CD4-positive, alpha-beta T cell treated with Interleukin-2 at 100 ng/mL for 4 hours (primary cell): Measurements from ENCODE around the gene PPM1M.

Source experiments
- DNase-seq: peaks from one replicate; pipeline ENCODE4 v3.0.0-alpha.2; 2020; ENCODE audit warnings: low spot score

The PPM1M gene

DNA sequence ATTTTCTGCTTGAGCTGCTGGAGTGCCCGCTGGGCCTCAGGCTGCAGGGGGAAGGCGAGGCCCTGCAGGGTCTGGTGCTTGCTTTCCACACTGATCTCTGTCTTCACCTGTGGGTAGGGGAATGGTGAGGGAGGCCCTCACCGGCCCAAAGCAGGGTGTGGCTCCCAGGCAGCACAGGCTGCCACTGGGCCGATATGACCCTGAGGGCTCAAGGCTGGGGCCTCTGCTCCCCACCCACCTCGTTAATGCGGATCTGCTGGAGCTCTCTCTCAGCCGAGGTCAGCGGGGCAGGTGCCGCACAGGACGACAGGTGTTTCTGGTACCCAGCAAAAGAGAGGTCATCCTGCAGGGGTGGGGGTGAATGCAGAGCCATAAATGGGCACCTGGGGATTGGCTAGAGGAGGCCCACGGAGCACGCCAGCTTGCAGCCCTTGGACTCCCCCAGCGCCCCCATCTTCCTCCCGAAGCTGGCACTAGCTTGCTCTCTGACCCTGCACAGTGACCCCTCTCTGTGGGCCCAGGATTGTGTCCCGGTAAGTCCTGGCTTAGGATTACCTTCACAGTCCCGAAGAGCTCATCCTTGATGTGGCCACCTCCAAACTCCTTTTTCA lies 14.6 kb upstream of the PPM1M start:
- no peak for DNase-seq

- peak; percentile 87 for DNase-seq
Observed at GRCh38 chr3:52231502-52232278, 13.9 kb upstream of the PPM1M start.

GRCh38 chr3:52232279-52233107 lies 13.1 kb upstream of the PPM1M start:
- DNase-seq, result no peak

DNA sequence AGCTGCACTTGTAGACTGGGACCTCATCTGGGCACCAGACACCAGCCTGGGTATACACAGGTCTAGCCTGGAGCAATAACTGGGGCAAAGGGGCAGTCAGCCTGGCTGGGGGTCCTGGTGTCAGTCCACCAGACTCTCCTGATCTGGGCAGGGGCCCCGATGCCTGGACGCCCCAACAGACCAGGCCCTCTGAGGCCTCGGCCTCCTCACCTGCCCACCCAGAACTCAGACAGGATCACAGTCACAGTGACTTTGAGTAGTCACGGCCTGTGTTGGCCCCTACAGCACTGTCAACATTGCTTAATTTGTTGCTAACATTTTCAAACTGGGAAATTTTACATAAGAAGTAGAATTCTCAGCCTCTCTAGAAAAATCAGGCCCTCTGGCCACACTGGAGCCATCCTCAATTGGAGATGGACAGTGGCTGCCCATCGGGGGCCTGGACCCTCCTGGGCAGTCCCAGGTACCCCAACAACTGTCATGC lies 12.4 kb upstream of the PPM1M start:
- no peak for DNase-seq

DNA sequence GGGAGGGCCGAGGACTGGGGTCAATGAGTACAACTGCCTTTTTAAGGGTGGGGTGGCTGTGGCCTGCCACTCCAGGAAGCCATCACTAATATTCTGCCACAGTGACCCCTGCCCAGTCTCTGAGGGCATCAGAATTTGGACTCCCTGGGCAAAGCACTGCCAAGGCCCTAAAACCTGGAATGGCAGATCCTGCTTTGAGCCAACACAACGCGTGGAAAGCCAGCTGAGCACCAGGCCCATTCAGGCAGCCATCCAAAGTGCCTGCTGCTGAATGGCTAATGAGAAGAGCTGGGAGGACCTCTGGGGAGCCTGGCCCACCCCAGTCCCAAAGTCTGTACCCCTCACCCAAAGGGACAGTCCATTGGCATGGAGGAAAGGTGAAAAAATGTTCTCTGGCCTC lies 11.6 kb upstream of the PPM1M start:
- DNase-seq, result no peak

DNA sequence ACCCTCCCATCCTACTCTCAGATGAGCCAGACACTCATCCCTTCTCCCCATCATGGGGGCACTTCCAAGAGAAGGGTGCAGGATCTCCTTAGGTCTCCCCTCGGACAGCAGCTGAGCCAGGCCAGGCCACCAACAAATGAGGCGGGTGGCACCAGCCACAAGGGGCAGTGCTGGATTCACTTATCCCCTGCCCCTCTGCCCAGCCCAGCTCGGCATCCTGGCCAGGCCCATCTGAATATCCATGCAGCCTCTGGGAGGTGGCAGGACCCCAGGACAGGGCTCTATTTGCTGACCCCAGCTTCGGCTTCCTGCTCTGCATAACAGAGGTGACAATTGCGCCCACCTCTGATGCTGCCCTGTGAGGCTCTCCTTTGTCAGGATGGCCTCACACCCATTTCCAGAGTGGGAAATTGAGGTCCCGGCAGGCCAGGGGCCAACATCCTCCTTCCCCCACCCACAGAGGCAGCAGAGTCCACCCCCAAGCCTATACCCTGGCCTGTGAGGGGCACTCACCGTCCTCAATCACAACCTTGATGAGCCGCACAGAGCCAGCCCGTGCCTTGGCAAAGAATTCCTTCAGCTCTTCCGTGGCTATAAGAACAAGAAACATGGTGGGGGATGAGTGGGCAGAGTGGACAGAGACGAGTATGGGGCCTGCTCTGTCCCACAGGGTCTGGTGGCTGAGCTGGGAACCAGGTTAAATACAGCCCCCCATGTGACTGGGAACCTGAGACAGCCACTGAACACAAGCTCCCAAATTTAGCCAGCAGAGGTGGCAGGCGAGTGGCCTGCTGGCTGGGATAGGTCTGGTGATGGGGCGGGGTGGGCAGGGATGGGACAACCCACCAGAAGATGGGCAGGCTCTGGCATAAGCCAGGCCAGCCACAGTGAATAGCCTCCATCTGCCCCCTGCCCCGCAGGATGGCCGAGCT lies 10.8 kb upstream of the PPM1M start:
- no peak for DNase-seq

GRCh38 chr3:52236424-52236886 lies 9.1 kb upstream of the PPM1M start:
- no peak for DNase-seq

DNA sequence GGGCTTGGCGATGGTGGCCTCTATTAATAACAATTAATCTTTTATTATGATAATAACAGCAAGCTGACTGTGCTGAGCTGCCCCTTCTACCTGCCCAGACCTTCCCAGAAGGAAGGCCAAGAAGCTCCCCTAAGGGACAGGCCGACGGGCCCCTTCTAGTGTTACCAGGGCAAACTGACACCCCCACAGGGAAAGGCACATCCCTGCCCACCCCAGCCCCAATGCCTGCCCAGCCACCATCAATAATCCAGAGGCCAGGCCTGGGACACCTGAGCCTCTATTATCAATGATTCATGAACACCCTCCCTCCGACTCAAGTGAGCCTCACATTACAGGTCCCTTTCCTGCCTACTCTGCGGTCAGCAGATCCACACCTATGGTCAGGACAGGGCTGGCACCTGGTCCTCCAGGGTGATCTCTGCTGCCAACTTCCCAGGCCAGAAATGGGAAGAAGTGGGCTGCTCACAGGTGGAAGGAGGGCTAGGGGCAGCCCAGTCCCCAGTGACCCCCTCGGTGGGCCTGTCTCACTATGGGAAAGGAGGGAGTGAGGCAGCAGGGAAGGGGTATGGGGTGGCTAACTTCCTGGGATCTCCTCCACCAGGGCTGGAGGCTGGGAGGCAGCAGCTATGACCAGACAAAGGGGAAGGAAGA lies 8.4 kb upstream of the PPM1M start:
- no peak for DNase-seq

- no peak for DNase-seq
Observed at GRCh38 chr3:52237657-52238172, 7.8 kb upstream of the PPM1M start.

DNA sequence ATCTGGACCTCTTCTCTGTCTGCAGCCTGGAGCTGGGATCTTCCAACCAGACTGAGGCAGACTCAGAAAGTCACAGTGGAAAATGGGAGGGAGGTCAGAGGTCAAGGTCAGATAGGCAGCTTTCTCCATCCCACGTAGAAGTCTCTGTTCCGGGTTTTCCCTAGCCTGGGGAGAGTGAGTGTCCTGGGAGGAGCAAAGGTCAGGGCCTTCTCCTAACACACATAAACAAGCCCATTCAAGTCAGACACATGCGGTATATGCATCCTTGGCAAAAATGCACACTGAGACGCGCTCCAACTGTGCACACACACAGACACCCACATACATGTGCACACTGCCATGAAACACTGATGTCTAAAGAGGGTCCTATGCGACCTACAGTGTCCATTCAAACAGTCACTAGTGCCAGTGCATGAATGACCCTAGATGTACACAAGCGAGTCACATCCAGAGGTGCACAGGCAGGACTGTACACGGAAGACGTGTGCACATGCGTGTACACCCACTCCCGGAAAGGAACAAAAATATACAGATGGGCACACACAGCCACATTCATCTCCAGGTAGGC lies 7.3 kb upstream of the PPM1M start:
- no peak for DNase-seq

DNA sequence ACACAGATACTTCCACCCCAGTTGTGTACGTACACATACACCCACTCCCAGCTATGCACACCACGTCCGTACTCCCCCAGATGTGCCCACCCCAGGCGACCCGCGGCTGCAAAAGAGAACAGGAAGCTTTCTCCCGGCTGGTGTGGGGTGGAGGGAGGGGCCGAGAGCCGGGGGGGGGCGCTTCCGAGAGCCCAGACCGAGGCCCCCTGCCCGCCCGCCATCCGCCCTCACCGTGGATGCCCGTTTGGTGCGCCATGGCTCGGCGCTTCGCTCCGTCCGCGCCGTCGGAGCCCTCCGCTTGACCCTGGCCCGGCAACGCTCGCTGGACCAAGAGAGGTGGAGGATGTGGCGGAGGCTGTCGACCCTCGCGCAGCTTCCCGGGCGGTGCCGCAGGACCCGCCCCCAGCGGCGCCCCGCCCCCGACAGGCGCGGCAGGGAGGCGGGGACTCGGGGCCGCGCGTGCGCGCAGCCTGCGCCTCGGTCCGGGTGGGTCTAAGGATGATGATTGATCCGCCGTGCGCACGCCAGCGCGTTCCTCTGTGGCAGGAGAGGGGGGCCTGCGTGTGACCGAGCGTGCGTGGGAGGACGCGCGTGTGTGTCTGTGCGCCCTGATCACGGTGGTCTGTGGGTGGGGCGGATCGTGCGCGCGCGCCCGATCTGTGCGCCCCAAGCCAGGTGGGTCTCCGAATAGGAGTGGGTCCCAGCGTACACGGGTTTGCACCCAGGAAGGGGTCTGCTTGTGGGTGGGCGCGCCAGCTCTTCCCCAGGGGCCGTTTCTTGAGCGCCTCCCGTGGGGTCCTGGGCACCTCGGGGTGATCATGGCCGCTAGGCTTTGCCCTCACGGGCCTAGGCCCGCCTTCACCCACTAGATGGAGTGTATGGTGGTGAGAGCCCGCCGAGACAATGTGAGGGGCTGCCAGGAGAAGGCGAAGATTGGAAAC lies 6.5 kb upstream of the PPM1M start, which contains the start of gene TWF2:
Gene TWF2, minus strand, starts transcription at position 398 of the 941 bp plus-strand sequence. Its CDS starts 142 bp downstream, at position 256.
- DNase-seq, result peak; percentile 89

DNA sequence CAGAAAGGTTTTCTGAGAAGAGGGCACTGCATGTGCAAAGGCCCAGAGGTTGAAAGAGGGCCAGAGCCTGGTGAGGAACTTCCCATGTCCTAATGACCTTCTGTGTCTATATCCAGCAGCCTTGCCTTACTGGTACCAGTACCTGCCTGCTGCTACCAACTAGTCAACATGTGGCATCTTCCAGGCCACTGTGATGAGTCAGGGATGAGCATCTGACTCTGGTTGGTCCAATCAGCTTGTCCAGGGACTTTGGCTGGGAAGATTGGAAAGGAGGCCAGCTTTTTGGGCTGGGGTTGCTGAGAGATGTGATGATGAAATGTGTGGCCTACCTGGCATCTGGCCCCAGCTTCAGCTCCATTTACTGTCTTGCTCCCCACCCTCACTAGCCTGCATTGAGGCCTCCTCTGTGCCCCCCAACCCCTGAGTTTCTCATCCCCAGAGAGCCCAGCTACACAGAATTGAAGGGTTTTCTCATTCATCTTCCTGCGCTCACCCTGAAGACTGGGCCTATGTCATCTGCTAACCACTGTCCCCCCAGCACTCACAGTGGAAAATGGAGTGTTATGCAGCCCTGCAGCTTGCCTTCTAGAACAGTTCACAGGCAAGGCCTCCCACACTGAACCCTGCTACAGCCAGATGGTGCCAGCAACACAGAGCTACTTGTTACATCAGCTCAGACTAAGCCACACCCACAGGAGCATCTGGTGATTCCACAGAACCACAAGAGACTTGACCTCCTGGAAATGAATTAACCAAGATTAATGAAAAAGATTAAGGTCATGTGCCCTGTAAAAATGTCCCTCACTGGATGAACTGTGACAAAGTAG lies 5.3 kb upstream of the PPM1M start:
- peak; percentile 80 for DNase-seq

DNA sequence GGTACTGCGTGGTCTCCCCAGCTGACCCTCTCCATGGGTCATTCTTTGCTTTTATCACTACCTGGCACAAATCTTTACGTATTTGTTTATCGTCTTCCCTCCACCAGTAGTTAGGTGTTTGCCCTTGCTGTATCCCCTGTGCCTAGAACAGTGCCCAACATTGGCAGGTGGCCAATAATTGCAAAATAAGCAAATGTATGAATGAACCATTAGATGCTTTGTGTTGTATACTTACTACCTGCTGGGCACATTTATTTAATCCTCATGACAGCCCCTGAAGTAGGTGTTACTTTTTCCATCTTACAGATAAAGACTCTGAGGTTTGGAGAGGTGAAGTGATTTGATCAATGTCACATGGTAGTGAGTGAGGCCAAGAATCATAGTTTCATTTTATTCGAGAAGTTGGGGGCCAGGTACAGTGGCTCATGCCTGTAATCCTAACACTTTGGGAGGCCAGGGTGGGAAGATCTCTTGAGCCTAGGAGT lies 4.6 kb upstream of the PPM1M start:
- peak; percentile 36 for DNase-seq

DNA sequence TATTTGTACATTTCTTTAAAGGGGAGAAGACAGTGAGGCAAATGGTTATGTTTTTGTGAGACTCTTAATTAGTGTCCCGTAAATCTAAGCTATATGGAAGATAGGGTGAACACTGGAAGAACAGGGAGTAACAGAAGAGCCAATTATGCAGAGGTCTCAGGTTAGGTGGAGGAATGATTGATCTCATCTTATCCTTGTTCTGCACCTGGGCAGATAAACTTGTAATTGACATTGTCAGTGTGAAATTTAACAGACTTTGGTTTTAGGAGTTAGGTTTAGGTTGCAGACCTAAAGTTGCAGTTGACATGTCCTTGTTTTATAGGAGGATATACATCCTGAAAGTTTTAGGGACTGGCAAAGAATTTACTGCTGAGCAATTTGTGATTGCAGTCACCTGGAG lies 3.5 kb upstream of the PPM1M start:
- no peak for DNase-seq

- peak; percentile 43 for DNase-seq
Observed at GRCh38 chr3:52243791-52244628, 1.5 kb upstream of the PPM1M start.

GRCh38 chr3:52246264-52246620 lies 683 bp downstream of the PPM1M start:
- DNase-seq, result no peak

- DNase-seq, result no peak
Observed at GRCh38 chr3:52246728-52247408, 1.3 kb downstream of the PPM1M start.
